Heart left ventricle (tissue), 13 donors: ENCODE measurements around the gene APOA1.

ENCODE experiments used
- POLR2A ChIP-seq, 2 donors: fragments of 450-650 bp; IDR thresholded peaks; one replicate each; pipeline ENCODE4 v1.6.1; 2017; ENCODE audit warnings: antibody characterized with exemption in 2 of 2, mild to moderate bottlenecking in 2 of 2, moderate library complexity in 2 of 2
- TF ChIP-seq, protein P1 (sequence below), 12 donors: fragments of 200-600 bp; sonication (generic) in 4 of 12; IDR thresholded peaks; one replicate each; pipeline versions ENCODE4 v1.5.0 to v1.8.0; 2018 to 2022; ENCODE audit warnings: antibody characterized with exemption in 12 of 12, mild to moderate bottlenecking in 5 of 12
- donor health status: ischemic (EF 13 %, LVEDD 7.1; RV severe dilation, severe dysfunction).
- donor health status: DM: no; HTN: yes; CAD: no.
- donor health status: DM: no; HTN: no; CAD: no.
- donor health status: ischemic (EF 25% LVEDD 6.9; RV normal size, moderate dysfunction).
- donor health status: ischemic (EF 25% LVEDD 5.7; RV mildly dilated, moderate dysfunction).
- donor health status: ischemic (EF 35%, LVEDD 5.7; RV mildly dilated, moderate dysfunction).
- donor health status: nonischemic (EF 11% LVEDD 7.7; RV severe dilation, severe dysfunction).
- donor health status: DM: yes; HTN: yes; CAD: no.
- donor health status: PGD.
- donor health status: ischemic (EF 29% LVEDD 5.4; RV normal size, mild dysfunction).
- donor health status: nonischemic (EF 23%, LVEDD 6.1; RV moderate dilation, normal function).

DNA sequence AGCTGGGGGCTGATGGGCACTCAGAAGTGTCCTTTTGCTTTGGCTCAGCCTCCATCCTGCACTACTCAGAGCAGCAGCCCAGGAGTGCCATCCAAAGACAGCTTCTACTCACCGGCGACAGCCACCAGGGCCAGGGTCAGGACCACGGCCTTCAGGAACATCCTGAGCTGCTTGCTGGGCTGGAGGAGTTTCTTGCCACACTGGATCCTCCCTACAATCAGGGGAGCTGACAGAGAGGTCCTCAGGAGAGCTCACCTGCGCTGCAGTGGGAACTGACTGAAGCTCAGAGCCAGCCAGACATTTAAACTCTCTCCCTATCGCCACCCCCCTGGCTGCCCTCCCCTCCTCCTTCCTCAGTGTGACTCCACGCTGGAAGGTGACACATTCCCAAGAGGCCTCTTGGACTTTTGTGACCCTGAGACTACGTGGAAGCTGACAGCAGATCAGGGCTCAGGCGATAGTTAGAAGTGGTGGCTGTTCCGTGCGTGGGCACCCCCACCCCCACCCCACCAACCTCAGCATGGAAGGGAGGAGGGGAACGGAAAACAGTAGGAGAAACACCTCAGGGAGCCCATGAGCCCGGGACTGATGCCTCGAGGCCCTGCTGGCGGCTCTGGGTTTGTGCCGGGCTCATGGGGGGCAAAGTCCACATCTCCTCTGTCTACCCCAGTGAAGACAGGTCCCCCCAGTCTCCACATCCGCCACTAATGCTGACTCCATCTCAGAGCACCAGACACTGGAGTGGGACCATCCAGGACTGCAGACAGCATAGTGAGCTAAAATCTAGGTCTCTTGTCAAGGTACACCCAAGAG, 14.2 kb downstream of the APOA1 start, which contains the start of gene APOA4:
- TF ChIP-seq, protein P1, sequence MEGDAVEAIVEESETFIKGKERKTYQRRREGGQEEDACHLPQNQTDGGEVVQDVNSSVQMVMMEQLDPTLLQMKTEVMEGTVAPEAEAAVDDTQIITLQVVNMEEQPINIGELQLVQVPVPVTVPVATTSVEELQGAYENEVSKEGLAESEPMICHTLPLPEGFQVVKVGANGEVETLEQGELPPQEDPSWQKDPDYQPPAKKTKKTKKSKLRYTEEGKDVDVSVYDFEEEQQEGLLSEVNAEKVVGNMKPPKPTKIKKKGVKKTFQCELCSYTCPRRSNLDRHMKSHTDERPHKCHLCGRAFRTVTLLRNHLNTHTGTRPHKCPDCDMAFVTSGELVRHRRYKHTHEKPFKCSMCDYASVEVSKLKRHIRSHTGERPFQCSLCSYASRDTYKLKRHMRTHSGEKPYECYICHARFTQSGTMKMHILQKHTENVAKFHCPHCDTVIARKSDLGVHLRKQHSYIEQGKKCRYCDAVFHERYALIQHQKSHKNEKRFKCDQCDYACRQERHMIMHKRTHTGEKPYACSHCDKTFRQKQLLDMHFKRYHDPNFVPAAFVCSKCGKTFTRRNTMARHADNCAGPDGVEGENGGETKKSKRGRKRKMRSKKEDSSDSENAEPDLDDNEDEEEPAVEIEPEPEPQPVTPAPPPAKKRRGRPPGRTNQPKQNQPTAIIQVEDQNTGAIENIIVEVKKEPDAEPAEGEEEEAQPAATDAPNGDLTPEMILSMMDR (IDR thresholded peaks at IDR 0.05), result no peak
- TF ChIP-seq POLR2A (IDR thresholded peaks at IDR 0.05), result no peak
